Ishikawa (cell line): ENCODE data around the gene KDM3A.

Source experiments
- CEBPB ChIP-seq: IDR thresholded peaks from 2 replicates; pipeline ENCODE4 v1.6.1; 2012
- CREB1 ChIP-seq: IDR thresholded peaks from 2 replicates; pipeline ENCODE4 v1.6.1; 2012; ENCODE audit warnings: low read depth
- EGR1 ChIP-seq: IDR thresholded peaks from 2 replicates; pipeline ENCODE4 v1.6.1; 2012
- EP300 ChIP-seq: IDR thresholded peaks from 2 replicates; pipeline ENCODE4 v1.6.1; 2012; ENCODE audit warnings: borderline replicate concordance
- FOXM1 ChIP-seq: IDR thresholded peaks from 2 replicates; pipeline ENCODE4 v1.6.1; 2012; ENCODE audit warnings: low read depth, borderline replicate concordance
- RAD21 ChIP-seq: IDR thresholded peaks from 2 replicates; pipeline ENCODE4 v1.6.1; 2012; ENCODE audit warnings: low read depth
- TAF1 ChIP-seq: IDR thresholded peaks from 2 replicates; pipeline ENCODE4 v1.6.1; 2012; ENCODE audit warnings: low read depth, mild to moderate bottlenecking
- TCF12 ChIP-seq: IDR thresholded peaks from 2 replicates; pipeline ENCODE4 v1.6.1; 2012; ENCODE audit warnings: low read depth
- TEAD4 ChIP-seq: IDR thresholded peaks from 2 replicates; pipeline ENCODE4 v1.6.1; 2012
- USF1 ChIP-seq: IDR thresholded peaks from 2 replicates; pipeline ENCODE4 v1.6.1; 2012
- YY1 ChIP-seq: IDR thresholded peaks from 2 replicates; pipeline ENCODE4 v1.6.1; 2012; ENCODE audit warnings: low read depth
- ZBTB7A ChIP-seq: IDR thresholded peaks from 2 replicates; pipeline ENCODE4 v1.6.1; 2012; ENCODE audit warnings: low read depth
- TF ChIP-seq, protein P1 (sequence below): IDR thresholded peaks from 2 replicates; pipeline ENCODE4 v1.6.1; 2012
- TF ChIP-seq, protein P2 (sequence below): IDR thresholded peaks from 2 replicates; pipeline ENCODE4 v1.6.1; 2012; ENCODE audit warnings: low read depth, mild to moderate bottlenecking

GRCh38 chr2:86442642-86443005 lies 1.5 kb downstream of the KDM3A start:
- TF ChIP-seq TAF1 (no peak), EP300 (no peak), YY1 (no peak), EGR1 (no peak), CEBPB (no peak), CREB1 (no peak), FOXM1 (no peak), USF1 (no peak), RAD21 (no peak), TEAD4 (no peak), TCF12 (no peak), ZBTB7A (no peak)
- TF ChIP-seq, protein P1, sequence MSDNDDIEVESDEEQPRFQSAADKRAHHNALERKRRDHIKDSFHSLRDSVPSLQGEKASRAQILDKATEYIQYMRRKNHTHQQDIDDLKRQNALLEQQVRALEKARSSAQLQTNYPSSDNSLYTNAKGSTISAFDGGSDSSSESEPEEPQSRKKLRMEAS, result no peak
- TF ChIP-seq, protein P2, sequence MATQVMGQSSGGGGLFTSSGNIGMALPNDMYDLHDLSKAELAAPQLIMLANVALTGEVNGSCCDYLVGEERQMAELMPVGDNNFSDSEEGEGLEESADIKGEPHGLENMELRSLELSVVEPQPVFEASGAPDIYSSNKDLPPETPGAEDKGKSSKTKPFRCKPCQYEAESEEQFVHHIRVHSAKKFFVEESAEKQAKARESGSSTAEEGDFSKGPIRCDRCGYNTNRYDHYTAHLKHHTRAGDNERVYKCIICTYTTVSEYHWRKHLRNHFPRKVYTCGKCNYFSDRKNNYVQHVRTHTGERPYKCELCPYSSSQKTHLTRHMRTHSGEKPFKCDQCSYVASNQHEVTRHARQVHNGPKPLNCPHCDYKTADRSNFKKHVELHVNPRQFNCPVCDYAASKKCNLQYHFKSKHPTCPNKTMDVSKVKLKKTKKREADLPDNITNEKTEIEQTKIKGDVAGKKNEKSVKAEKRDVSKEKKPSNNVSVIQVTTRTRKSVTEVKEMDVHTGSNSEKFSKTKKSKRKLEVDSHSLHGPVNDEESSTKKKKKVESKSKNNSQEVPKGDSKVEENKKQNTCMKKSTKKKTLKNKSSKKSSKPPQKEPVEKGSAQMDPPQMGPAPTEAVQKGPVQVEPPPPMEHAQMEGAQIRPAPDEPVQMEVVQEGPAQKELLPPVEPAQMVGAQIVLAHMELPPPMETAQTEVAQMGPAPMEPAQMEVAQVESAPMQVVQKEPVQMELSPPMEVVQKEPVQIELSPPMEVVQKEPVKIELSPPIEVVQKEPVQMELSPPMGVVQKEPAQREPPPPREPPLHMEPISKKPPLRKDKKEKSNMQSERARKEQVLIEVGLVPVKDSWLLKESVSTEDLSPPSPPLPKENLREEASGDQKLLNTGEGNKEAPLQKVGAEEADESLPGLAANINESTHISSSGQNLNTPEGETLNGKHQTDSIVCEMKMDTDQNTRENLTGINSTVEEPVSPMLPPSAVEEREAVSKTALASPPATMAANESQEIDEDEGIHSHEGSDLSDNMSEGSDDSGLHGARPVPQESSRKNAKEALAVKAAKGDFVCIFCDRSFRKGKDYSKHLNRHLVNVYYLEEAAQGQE, result no peak
